ENCODE results near the gene FCHO2. TPM values are rescaled to one million over a fixed set of nuclear protein-coding genes. Genes with fewer than 3 reads are reported as not detected.
"Not testable (repeated sequence)": the region's sequence is repeated elsewhere in the genome, so short reads cannot be mapped to it uniquely, and the experiment has no call there.

Gene FCHO2
- total RNA-seq, 2 experiments from 2014 or later: 0.54 to 0.93 TPM

DNA sequence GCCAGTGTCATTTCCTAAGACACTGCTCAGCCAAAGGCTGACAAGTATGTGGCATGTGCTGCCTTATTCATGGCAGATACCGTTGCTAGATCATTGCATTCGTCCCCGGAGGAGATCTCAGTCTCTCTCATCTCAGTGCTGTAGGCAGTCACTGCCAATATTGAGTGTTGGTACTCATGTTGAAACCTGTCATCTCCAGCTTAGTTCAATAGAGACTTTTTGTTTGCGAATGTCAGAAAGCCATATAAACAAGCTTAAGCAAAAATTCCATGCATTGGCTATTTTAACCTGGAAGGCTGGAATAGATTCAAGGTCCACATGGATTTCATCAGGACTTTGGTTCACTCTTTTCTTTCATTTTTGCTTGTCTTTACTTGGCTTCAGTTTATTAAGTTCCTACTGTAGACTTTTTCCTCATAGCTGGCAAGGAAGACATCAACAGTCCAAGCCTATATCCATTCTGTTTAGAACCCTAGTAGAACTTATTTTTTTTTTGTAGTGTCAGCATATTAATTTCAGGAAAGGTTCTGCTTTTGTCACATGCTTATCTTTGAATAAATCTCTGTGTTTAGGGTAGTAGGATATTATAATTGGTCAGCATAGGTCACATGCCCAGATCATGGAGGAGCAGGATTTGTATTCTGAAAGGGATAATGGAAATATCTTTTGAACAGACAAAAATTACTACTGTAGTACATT lies 66.8 kb downstream of the FCHO2 start:
- no peak overlapping the region for H3K27ac Mint-ChIP-seq
- no peaks in the 10 kb centered on the region for H3K4me1 Mint-ChIP-seq (ENCODE audit: low read depth)
- DNase-seq: no peak
- peaks cover 3% of the 10 kb centered on the region for H3K27me3 Mint-ChIP-seq (ENCODE audit: low read depth)
- intact Hi-C loops (cut with micrococcal nuclease): no loop called here
- H3K4me3 Mint-ChIP-seq: no peak overlapping the region
- no peaks in the 10 kb centered on the region for H3K36me3 Mint-ChIP-seq (ENCODE audit: low read depth)
- no peaks in the 10 kb centered on the region for H3K9me3 Mint-ChIP-seq
- CTCF ChIA-PET: no interaction called here

DNA sequence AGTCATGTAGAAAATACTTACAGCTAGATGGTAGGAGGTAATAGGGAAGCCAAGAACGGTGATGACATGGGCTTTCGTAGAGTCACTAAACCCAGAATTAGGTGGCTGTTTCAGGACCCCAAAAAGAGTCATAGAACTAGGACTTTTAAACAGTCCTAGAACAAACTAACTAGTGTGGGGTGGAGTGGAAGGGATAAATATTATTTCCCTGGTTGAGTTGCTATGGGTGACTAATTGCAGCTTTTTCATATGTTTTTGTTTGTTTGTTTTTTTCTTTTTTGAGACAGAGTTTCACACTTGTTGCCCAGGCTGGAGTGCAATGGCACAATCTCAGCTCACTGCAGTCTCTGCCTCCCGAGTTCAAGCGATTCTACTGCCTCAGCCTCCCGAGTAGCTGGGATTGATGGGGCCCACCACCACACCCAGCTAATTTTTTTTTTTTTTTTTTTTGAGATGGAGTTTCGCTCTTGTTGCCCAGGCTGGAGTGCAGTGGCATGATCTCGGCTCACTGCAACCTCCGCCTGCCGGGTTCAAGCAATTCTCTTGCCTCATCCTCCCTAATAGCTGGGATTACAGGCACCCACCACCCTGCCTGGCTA lies 69.2 kb downstream of the FCHO2 start:
- H3K27me3 Mint-ChIP-seq (ENCODE audit: low read depth); CTCF ChIA-PET: not testable (repeated sequence)

DNA sequence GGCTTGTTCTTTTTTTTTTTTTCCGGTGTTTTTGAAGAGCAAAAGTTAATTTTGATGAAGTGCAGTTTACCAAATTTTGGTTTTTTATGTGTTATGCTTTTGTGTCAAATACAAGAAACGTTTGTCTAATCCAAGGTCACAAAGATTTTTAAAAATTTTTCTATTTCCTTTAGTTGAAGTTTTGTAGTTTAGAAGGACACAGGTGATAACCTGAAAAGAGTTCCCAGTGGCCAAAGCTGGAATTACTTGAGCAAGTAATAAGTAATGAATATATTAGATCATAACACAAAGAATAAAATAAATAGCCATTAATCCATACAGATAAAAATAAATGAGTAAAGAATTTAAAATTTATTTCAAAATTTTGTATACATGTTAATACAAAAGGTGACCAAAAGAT lies 71.5 kb downstream of the FCHO2 start:
- Mint-ChIP-seq H3K9me3 (no peaks in the 10 kb centered on the region), H3K4me3 (no peak overlapping the region), H3K36me3 (ENCODE audit: low read depth) (no peaks in the 10 kb centered on the region), H3K4me1 (ENCODE audit: low read depth) (no peaks in the 10 kb centered on the region), H3K27me3 (ENCODE audit: low read depth) (peaks cover 2% of the 10 kb centered on the region), H3K27ac (no peak overlapping the region)
- CTCF ChIA-PET: no interaction called here
- intact Hi-C loops (cut with micrococcal nuclease): no loop called here
- DNase-seq: no peak

More for the DNA sequence above, 69.2 kb downstream of the FCHO2 start:
- H3K36me3 Mint-ChIP-seq (ENCODE audit: low read depth); H3K9me3 Mint-ChIP-seq; H3K4me3 Mint-ChIP-seq; DNase-seq; H3K27ac Mint-ChIP-seq; H3K4me1 Mint-ChIP-seq (ENCODE audit: low read depth); intact Hi-C loops (cut with micrococcal nuclease): not testable (repeated sequence)

DNA sequence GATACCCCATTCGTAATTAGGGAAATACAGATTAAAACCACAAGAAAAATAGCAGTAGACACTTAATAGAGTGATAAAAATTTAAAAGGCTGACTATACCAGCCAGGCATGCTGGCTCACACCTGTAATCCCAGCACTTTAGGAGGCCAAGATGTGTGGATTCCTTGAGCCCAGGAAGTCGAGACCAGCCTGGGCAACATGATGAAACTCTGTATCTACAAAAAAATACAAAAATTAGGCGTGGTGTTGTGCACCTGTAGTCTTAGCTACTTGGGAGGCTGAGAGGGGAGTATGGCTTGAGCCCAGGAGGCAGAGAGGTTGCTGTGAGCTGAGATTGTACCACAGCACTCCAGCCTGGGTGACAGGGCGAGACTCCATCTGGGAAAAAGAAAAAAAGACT lies 72.0 kb downstream of the FCHO2 start:
- intact Hi-C loops (cut with micrococcal nuclease): no loop called here

DNA sequence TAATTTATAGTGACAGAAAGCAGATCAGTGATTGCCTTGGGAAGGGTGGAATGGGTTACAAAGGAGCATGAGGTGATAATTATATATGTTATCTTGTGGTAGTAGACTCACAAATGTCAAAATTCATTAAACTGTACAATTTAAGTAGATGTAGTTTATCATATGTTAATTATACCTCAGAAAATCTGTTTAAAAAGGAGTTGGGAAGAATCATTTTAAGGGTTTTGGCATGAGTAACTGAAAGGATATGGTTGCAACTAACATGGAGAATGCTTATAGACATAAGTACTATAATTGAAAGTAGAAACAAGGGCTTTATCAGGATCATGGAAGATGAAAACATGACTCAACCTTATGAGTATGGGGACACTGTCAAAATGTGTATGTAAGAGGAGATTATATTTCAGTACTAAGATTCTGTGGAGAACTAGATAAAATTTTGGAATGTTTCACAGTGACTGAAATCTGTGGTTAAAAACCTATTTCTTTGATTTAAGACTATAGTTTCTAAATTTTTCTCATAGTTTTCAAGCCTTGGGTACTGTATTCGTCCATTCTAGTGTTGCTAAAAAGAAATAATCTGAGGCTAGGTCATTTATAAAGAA lies 73.3 kb downstream of the FCHO2 start:
- CTCF ChIA-PET: no interaction called here
- Mint-ChIP-seq H3K36me3 (ENCODE audit: low read depth) (no peaks in the 10 kb centered on the region), H3K27me3 (ENCODE audit: low read depth) (peaks cover 2% of the 10 kb centered on the region), H3K27ac (no peak overlapping the region), H3K4me1 (ENCODE audit: low read depth) (no peaks in the 10 kb centered on the region), H3K9me3 (no peaks in the 10 kb centered on the region), H3K4me3 (no peak overlapping the region)
- no peak for DNase-seq
- intact Hi-C loops (cut with micrococcal nuclease): no loop called here

More for the DNA sequence above, 72.0 kb downstream of the FCHO2 start:
- no peaks in the 10 kb centered on the region for H3K4me1 Mint-ChIP-seq (ENCODE audit: low read depth)
- H3K27ac Mint-ChIP-seq: no peak overlapping the region
- DNase-seq: no peak
- H3K36me3 Mint-ChIP-seq (ENCODE audit: low read depth): no peaks in the 10 kb centered on the region
- CTCF ChIA-PET: no interaction called here
- H3K4me3 Mint-ChIP-seq: no peak overlapping the region
- H3K9me3 Mint-ChIP-seq: no peaks in the 10 kb centered on the region
- H3K27me3 Mint-ChIP-seq (ENCODE audit: low read depth): peaks cover 2% of the 10 kb centered on the region

DNA sequence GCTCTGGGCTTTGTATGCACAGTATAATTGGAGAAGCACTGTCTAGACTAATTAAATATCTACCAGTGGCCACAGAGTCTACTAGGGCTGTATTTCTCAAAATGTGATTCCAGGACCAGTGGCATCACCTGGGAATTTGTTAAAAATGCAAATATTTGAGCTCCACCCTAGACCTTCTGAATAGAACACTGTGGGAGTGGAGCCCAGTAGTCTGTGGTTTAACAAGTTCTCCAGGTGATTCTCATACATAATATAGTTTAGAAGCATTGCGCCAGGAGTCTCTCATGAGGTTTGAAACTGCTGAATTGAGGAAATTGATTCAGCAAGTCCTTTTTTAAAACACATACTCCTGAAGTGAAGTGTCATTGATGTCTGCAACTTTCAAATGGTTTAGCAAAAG lies 74.7 kb downstream of the FCHO2 start:
- H3K27me3 Mint-ChIP-seq (ENCODE audit: low read depth): peaks cover 2% of the 10 kb centered on the region
- no peak for DNase-seq
- H3K9me3 Mint-ChIP-seq: no peaks in the 10 kb centered on the region
- H3K36me3 Mint-ChIP-seq (ENCODE audit: low read depth): no peaks in the 10 kb centered on the region
- H3K27ac Mint-ChIP-seq: no peak overlapping the region
- intact Hi-C loops (cut with micrococcal nuclease): no loop called here
- CTCF ChIA-PET: no interaction called here
- no peaks in the 10 kb centered on the region for H3K4me1 Mint-ChIP-seq (ENCODE audit: low read depth)
- H3K4me3 Mint-ChIP-seq: no peak overlapping the region

DNA sequence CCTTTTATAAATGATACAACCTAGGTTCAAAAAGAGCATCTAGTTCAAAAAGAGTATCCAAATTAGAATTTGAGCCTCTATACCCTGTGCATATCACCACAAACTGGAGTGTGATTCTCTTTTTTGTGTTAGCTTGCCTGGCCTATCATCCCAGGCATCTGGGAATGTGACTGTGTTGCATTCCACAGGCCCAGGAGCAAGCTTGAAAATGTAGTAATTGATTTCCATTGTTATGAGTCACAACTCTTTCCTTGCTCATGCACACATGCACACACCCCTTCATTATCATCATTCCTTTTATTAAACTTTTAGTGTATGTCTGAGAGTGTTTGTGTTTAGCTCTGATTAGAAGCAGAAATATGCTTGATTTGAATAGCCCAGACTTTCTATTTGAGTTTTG lies 75.2 kb downstream of the FCHO2 start:
- Mint-ChIP-seq H3K4me1 (ENCODE audit: low read depth) (no peaks in the 10 kb centered on the region), H3K4me3 (no peak overlapping the region), H3K27me3 (ENCODE audit: low read depth) (peaks cover 2% of the 10 kb centered on the region), H3K36me3 (ENCODE audit: low read depth) (no peaks in the 10 kb centered on the region), H3K9me3 (no peaks in the 10 kb centered on the region), H3K27ac (no peak overlapping the region)
- intact Hi-C loops (cut with micrococcal nuclease): no loop called here
- CTCF ChIA-PET: no interaction called here
- DNase-seq: no peak

DNA sequence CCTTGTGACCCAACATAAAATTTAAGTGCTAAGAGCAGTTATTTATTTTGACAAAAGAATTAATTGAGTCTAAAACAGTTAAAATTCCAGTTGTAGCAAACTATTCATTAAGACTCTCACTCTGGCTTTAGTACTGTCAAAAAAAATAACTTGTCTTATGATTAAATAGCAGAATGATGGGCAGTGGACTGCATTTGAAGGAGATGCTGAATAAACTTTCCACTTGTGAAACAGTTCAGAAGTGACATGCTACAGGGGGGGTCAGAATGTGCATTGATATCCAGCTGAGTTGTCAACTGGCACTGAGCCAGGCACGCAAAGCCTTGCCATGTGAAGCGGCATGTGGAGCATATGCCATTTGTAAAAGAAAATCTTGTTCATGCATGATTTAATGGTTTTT lies 76.0 kb downstream of the FCHO2 start:
- intact Hi-C loops (cut with micrococcal nuclease): no loop called here
- CTCF ChIA-PET: no interaction called here
- no peak for DNase-seq
- no peaks in the 10 kb centered on the region for H3K36me3 Mint-ChIP-seq (ENCODE audit: low read depth)
- peaks cover 2% of the 10 kb centered on the region for H3K27me3 Mint-ChIP-seq (ENCODE audit: low read depth)
- no peak overlapping the region for H3K4me3 Mint-ChIP-seq
- H3K4me1 Mint-ChIP-seq (ENCODE audit: low read depth): no peaks in the 10 kb centered on the region
- no peak overlapping the region for H3K27ac Mint-ChIP-seq
- no peaks in the 10 kb centered on the region for H3K9me3 Mint-ChIP-seq

DNA sequence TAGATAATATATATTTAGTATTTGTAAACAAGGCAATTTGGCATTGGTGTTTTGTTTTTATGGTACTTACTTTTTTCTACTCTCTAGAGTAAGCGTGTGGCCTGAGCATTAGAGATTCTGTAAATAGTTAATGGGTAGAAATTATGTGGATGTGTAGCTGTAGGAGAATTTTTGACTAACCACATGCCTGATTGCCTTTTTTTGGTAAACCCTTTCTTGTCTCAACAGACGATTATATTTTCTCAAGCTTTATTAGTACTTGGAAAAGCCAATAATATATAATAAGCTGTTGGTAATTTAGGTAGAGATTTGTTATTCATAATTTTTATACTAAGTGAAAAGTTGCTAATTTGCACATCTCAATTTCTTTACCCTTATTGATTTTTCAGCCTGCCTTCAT lies 76.8 kb downstream of the FCHO2 start:
- H3K27ac Mint-ChIP-seq: no peak overlapping the region
- intact Hi-C loops (cut with micrococcal nuclease): no loop called here
- H3K36me3 Mint-ChIP-seq (ENCODE audit: low read depth): no peaks in the 10 kb centered on the region
- DNase-seq: no peak
- H3K27me3 Mint-ChIP-seq (ENCODE audit: low read depth): peaks cover 2% of the 10 kb centered on the region
- H3K4me1 Mint-ChIP-seq (ENCODE audit: low read depth): no peaks in the 10 kb centered on the region
- no peak overlapping the region for H3K4me3 Mint-ChIP-seq
- H3K9me3 Mint-ChIP-seq: no peaks in the 10 kb centered on the region
- CTCF ChIA-PET: interaction anchor here (0.6 to 1.4 kb wide), 2 partner anchors 183 to 417 kb away, joined by 3 to 4 read pairs; no protein-coding TSS in a partner anchor

DNA sequence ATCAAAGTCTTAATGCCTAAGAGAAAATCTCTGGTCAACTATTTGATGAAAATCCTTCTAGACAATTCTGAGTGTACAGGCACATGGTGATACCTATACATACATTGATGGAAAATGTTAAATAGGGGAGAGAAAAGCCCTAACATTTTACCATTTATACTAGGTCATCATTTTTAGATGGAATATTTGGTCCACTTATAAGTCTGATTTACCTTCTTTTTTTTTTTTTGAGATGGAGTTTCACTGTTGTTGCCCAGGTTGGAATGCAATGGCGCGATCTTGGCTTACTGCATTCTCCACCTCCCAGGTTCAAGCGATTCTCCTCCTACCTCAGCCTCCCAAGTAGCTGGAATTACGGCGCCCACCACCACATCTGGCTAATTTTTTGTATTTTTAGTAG lies 81.7 kb downstream of the FCHO2 start:
- Mint-ChIP-seq H3K27me3 (ENCODE audit: low read depth) (no peaks in the 10 kb centered on the region), H3K4me3 (no peak overlapping the region), H3K4me1 (ENCODE audit: low read depth) (no peaks in the 10 kb centered on the region), H3K27ac (no peak overlapping the region), H3K9me3 (no peaks in the 10 kb centered on the region), H3K36me3 (ENCODE audit: low read depth) (no peaks in the 10 kb centered on the region)
- intact Hi-C loops (cut with micrococcal nuclease): no loop called here
- CTCF ChIA-PET: no interaction called here
- DNase-seq: no peak

DNA sequence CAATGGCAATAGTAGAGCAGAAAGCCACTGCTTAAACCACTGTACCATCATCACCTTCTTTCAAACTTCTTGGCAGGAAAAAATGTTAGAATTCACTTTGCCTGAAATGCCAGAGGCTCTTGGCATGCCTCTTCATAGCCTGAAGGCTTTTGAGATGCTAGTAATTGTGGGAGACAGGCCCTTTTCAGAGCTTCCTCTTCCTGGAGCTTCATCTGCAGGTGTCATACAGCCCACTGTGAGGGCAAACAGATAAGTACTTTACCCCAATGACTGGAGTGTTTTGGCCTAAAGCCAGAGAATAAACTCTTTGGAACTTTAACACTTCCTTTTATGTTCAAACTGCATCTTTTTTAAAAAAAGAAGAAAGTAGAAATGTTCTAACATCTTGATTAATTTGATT lies 83.2 kb downstream of the FCHO2 start:
- Mint-ChIP-seq H3K4me3 (no peak overlapping the region), H3K9me3 (no peaks in the 10 kb centered on the region), H3K36me3 (ENCODE audit: low read depth) (no peaks in the 10 kb centered on the region), H3K27ac (no peak overlapping the region), H3K4me1 (ENCODE audit: low read depth) (no peaks in the 10 kb centered on the region), H3K27me3 (ENCODE audit: low read depth) (peaks cover 2% of the 10 kb centered on the region)
- no peak for DNase-seq
- intact Hi-C loops (cut with micrococcal nuclease): no loop called here
- CTCF ChIA-PET: no interaction called here

DNA sequence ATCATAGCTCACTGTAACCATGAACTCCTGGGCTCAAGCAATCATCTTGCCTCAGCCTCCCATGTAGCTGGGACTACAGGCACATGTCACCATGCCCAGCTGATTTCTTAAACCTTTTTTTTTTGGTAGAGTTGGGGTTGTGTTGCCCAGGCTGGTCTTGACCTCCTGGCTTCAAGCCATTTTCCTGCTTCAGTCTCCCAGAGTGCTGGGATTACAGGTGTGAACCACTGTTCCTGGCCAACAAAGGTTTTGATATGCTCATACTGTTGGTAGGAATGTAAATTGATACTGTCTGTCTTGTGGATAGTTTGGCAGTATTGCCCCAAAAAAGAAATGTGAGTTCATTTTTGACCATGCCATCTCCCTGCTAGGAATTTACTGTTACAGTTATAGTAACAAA lies 87.2 kb downstream of the FCHO2 start:
- H3K36me3 Mint-ChIP-seq (ENCODE audit: low read depth): no peaks in the 10 kb centered on the region
- intact Hi-C loops (cut with micrococcal nuclease): no loop called here
- peaks cover 2% of the 10 kb centered on the region for H3K27me3 Mint-ChIP-seq (ENCODE audit: low read depth)
- DNase-seq: no peak
- CTCF ChIA-PET: no interaction called here
- H3K27ac Mint-ChIP-seq: no peak overlapping the region
- no peak overlapping the region for H3K4me3 Mint-ChIP-seq
- H3K4me1 Mint-ChIP-seq (ENCODE audit: low read depth): no peaks in the 10 kb centered on the region
- H3K9me3 Mint-ChIP-seq: peaks cover 6% of the 10 kb centered on the region

DNA sequence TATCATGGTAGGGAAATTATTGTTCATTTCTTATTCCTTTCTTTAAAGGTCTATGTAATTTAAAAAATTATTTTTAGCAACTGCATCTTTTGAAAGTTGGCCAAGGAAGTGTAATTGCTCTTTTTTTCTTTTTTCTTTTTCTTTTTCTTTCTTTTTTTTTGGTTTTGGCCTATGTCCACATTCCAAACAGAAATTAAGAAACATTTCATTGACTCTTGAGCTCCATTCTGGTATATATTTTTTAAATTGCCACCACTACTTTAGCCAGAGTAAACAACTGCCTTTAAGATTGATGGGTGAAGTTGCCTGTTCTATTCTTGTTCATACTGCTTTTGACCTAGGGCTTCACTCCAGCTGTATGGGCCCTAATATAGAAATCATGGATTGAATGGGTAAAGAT lies 88.7 kb downstream of the FCHO2 start:
- CTCF ChIA-PET: no interaction called here
- H3K27me3 Mint-ChIP-seq (ENCODE audit: low read depth): peaks cover 5% of the 10 kb centered on the region
- peaks cover 6% of the 10 kb centered on the region for H3K9me3 Mint-ChIP-seq
- intact Hi-C loops (cut with micrococcal nuclease): no loop called here
- H3K27ac Mint-ChIP-seq: no peak overlapping the region
- H3K4me3 Mint-ChIP-seq: no peak overlapping the region
- DNase-seq: no peak
- H3K36me3 Mint-ChIP-seq (ENCODE audit: low read depth): no peaks in the 10 kb centered on the region
- no peaks in the 10 kb centered on the region for H3K4me1 Mint-ChIP-seq (ENCODE audit: low read depth)
